Gastrocnemius medialis (tissue), 4 donors: ENCODE measurements around the gene SLC6A20. TPM values are rescaled to one million over a fixed set of nuclear protein-coding genes. Genes with fewer than 3 reads are reported as not detected.

ENCODE experiments used
- ATAC-seq, 2 donors: fragments of 150-250 bp; one replicate each; pipeline ENCODE4 v1.9.1; 2016
- DNase-seq, 2 donors: peaks; one replicate each; pipeline ENCODE4 v3.0.0-alpha.2; 2019
- H3K27ac ChIP-seq, 4 donors: fragments of 200-600 bp; sonication (generic); 1 replicate in 1 of 4; 2 replicates in 3 of 4; pipeline ENCODE4 v1.5.1; 2016 to 2018; ENCODE audit warnings: mild to moderate bottlenecking in 2 of 4, moderate library complexity in 1 of 4
- H3K27me3 ChIP-seq, 3 donors: fragments of 200-600 bp; sonication (generic) in 2 of 3; 1 replicate in 1 of 3; 2 replicates in 2 of 3; pipeline versions ENCODE4 v1.5.1 to v1.6.0; 2016 to 2019; ENCODE audit warnings: mild to moderate bottlenecking in 1 of 3, moderate library complexity in 1 of 3
- H3K36me3 ChIP-seq, 2 donors: fragments of 200-600 bp; sonication (generic) in 1 of 2; one replicate each; pipeline ENCODE4 v1.5.1; 2017 to 2018
- H3K4me1 ChIP-seq, 2 donors: fragments of 200-600 bp; sonication (generic) in 1 of 2; one replicate each; pipeline ENCODE4 v1.5.1; 2016 to 2017; ENCODE audit warnings: mild to moderate bottlenecking in 2 of 2
- H3K4me3 ChIP-seq, 4 donors: fragments of 200-600 bp; sonication (generic) in 3 of 4; 1 replicate in 1 of 4; 2 replicates in 3 of 4; pipeline ENCODE4 v1.5.1; 2016 to 2019; ENCODE audit warnings: mild to moderate bottlenecking in 2 of 4
- H3K9me3 ChIP-seq, 3 donors: fragments of 200-600 bp; sonication (generic) in 2 of 3; 1 replicate in 1 of 3; 2 replicates in 2 of 3; pipeline ENCODE4 v1.5.1; 2016 to 2019
- CTCF ChIP-seq, 5 experiments: fragments of 450-650 bp in 3 of 5; fragments of 200-600 bp in 2 of 5; sonication (generic) in 2 of 5; IDR thresholded peaks in 4 of 5; conservative IDR thresholded peaks in 1 of 5; 1 replicate in 4 of 5; 2 replicates in 1 of 5; pipeline ENCODE4 v1.5.1; 2016 to 2019; ENCODE audit warnings: antibody characterized with exemption in 5 of 5, mild to moderate bottlenecking in 3 of 5, moderate library complexity in 3 of 5
- POLR2A ChIP-seq, 2 donors: fragments of 450-650 bp; IDR thresholded peaks; one replicate each; pipeline ENCODE4 v1.6.1; 2017; ENCODE audit warnings: antibody characterized with exemption in 2 of 2, mild to moderate bottlenecking in 2 of 2, moderate library complexity in 2 of 2
- in situ Hi-C, 4 donors: fragments of 200-750 bp; cut with MboI; loops; one replicate each; pipeline versions ENCODE4 v1.15.0 to v1.8.0; 2017; ENCODE audit warnings: low sequenced_read_pairs in 4 of 4
- intact Hi-C: fragments of 100-400 bp; cut with DNase I; formaldehyde crosslinking; loops from one replicate; pipeline ENCODE4 v1.15.1; 2023; ENCODE audit warnings: low total_unique reads
- total RNA-seq, 4 donors: library from RNA; depleted of rRNA; stranded (reverse); fragments of >200 nt; gene quantifications; one replicate each; pipeline versions ENCODE4 v1.1.0 to v1.2.3, GENCODE V29; 2016

SLC6A20 gene
- total RNA-seq, 4 donors from 2014 or later: 0.49 to 1.5 (median 0.64) TPM

- Histone ChIP-seq H3K27ac (no peak overlapping the region), H3K4me3 (no peak overlapping the region), H3K4me1 (no peaks in the 10 kb centered on the region), H3K36me3 (peaks cover 6 to 81% of the 10 kb centered on the region in 2 donors), H3K27me3 (no peaks in the 10 kb centered on the region), H3K9me3 (no peaks in the 10 kb centered on the region)
- in situ Hi-C loops (no loop called here), intact Hi-C loops (no loop called here)
- DNase-seq (no peak), ATAC-seq (no peak)
- TF ChIP-seq POLR2A (IDR thresholded peaks at IDR 0.05) (no peak), CTCF (IDR thresholded peaks at IDR 0.05 in 4 of 5, conservative IDR thresholded peaks at IDR 0.05 in 1 of 5) (no peak)
Observed at GRCh38 chr3:45742461-45743089, 53.8 kb downstream of the SLC6A20 start.

- ATAC-seq (no peak), DNase-seq (no peak)
- Histone ChIP-seq H3K4me3 (no peak overlapping the region), H3K27ac (no peak overlapping the region), H3K9me3 (no peaks in the 10 kb centered on the region), H3K36me3 (peaks cover 6 to 88% of the 10 kb centered on the region in 2 donors), H3K4me1 (no peaks in the 10 kb centered on the region), H3K27me3 (no peaks in the 10 kb centered on the region)
- no peak for TF ChIP-seq POLR2A (IDR thresholded peaks at IDR 0.05)
- no peak for TF ChIP-seq CTCF (IDR thresholded peaks at IDR 0.05 in 4 of 5, conservative IDR thresholded peaks at IDR 0.05 in 1 of 5)
- intact Hi-C loops: no loop called here
- in situ Hi-C loops: no loop called here
Observed at GRCh38 chr3:45741742-45742460, 54.4 kb downstream of the SLC6A20 start.

GRCh38 chr3:45741247-45741646 is 55.1 kb downstream of the SLC6A20 start:
- no peaks in the 10 kb centered on the region for H3K27me3 ChIP-seq
- no peaks in the 10 kb centered on the region for H3K9me3 ChIP-seq
- H3K4me3 ChIP-seq: no peak overlapping the region
- H3K4me1 ChIP-seq: no peaks in the 10 kb centered on the region
- in situ Hi-C loops (no loop called here), intact Hi-C loops (no loop called here)
- DNase-seq: no peak
- TF ChIP-seq POLR2A (IDR thresholded peaks at IDR 0.05): no peak
- TF ChIP-seq CTCF (IDR thresholded peaks at IDR 0.05 in 4 of 5, conservative IDR thresholded peaks at IDR 0.05 in 1 of 5): no peak
- peaks cover 6 to 91% of the 10 kb centered on the region in 2 donors for H3K36me3 ChIP-seq
- H3K27ac ChIP-seq: no peak overlapping the region
- ATAC-seq: no peak

- Histone ChIP-seq H3K27me3 (no peaks in the 10 kb centered on the region), H3K36me3 (peaks cover 6 to 91% of the 10 kb centered on the region in 2 donors), H3K27ac (no peak overlapping the region), H3K4me3 (no peak overlapping the region), H3K4me1 (peaks cover 0 to 3% of the 10 kb centered on the region in 2 donors), H3K9me3 (no peaks in the 10 kb centered on the region)
- DNase-seq (no peak), ATAC-seq (no peak)
- in situ Hi-C loops (no loop called here), intact Hi-C loops (no loop called here)
- TF ChIP-seq POLR2A (IDR thresholded peaks at IDR 0.05): no peak
- TF ChIP-seq CTCF (IDR thresholded peaks at IDR 0.05 in 4 of 5, conservative IDR thresholded peaks at IDR 0.05 in 1 of 5): no peak
Observed at GRCh38 chr3:45739991-45740390, 56.3 kb downstream of the SLC6A20 start.
